B cell (primary cell): ENCODE measurements around the gene JMJD4.

Source experiments
- CTCF ChIP-seq: fragments of 200-600 bp; IDR thresholded peaks from one replicate; pipeline ENCODE4 v1.8.0; 2022; ENCODE audit warnings: antibody characterized with exemption, mild to moderate bottlenecking
- EZH2 ChIP-seq: IDR thresholded peaks from 2 replicates; pipeline ENCODE4 v1.6.1; 2012; ENCODE audit warnings: borderline replicate concordance, low read depth, mild to moderate bottlenecking, moderate library complexity, low read length; ENCODE audit not compliant: insufficient read depth, poor library complexity, severe bottlenecking

- TF ChIP-seq CTCF (no peak), EZH2 (no peak)
These were observed 19.1 kb upstream of the JMJD4 start for GRCh38 chr1:227753999-227754711.
